Upper lobe of left lung (tissue), 4 donors: ENCODE data around the gene GGT6.

ENCODE experiments used
- POLR2A ChIP-seq, 4 donors: fragments of 450-650 bp; IDR thresholded peaks; one replicate each; pipeline ENCODE4 v1.5.1; 2016 to 2017; ENCODE audit warnings: antibody characterized with exemption in 4 of 4, mild to moderate bottlenecking in 2 of 4
- POLR2AphosphoS5 ChIP-seq, 2 donors: sonication (generic); formaldehyde crosslinking; IDR thresholded peaks; one replicate each; pipeline ENCODE4 v1.5.1; 2017; ENCODE audit warnings: antibody characterized with exemption in 2 of 2

DNA sequence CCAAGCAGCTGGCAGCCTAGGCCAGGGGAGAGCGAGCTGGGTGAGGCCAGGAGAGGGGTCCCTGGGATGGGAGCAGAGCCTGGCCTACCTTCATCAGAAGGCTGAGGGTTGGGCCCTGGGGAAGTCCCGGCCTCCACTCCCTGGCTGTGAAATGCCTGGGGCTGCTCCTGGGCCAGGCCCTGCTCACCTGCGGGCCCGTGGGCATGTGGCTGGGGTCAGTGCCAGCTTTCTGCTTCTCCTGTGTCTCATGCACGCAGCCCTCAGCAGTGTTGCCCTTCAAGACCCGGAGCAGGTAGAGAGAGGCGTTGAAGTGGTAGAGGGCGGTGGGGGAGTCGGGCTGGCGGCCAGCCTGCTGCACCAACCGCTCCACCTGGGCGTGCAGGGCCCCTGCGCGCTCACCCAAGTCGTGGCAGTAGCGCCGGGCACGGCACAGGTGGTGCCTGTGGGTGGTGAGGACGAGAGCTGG, 17.6 kb downstream of the GGT6 start:
- TF ChIP-seq POLR2AphosphoS5 (IDR thresholded peaks at IDR 0.05), result no peak
- TF ChIP-seq POLR2A (IDR thresholded peaks at IDR 0.05), result no peak
